ENCODE measurements around the gene SPG11. TPM values are rescaled to one million over a fixed set of nuclear protein-coding genes. Genes with fewer than 3 reads are reported as not detected.

SPG11 gene
- total RNA-seq, 1 experiment from 2014 or later: 38.3 TPM

GRCh38 chr15:44536302-44536961 is 127.0 kb downstream of the SPG11 start:
- no peak overlapping the region for H4K8ac ChIP-seq (replicated peaks; ENCODE audit: insufficient read length, low read depth, low read length)
- no peak overlapping the region for H4K91ac ChIP-seq (ENCODE audit: insufficient read length, low read depth, low read length)
- H3K14ac ChIP-seq (ENCODE audit: insufficient read depth, low read length): peak overlapping the region; percentile 88
- H3K56ac ChIP-seq (ENCODE audit: insufficient read length, low read depth, low read length): no peak overlapping the region
- H2AFZ ChIP-seq (ENCODE audit: low read length): peak overlapping the region; percentile 25
- H3K9me3 ChIP-seq (ENCODE audit: control insufficient read depth, low read depth, low read length): no peaks in the 10 kb centered on the region
- Mint-ChIP-seq H3K9me3 (no peaks in the 10 kb centered on the region), H3K27ac (peak overlapping the region; percentile 83 to 97 (median 95)), H3K27me3 (ENCODE audit: low read depth) (no peaks in the 10 kb centered on the region), H3K4me3 (peak overlapping the region; percentile 90 to 93), H3K36me3 (ENCODE audit: insufficient read depth in 1 of 3, low read depth in 3 of 3) (peaks cover 18 to 38% (median 36%) of the 10 kb centered on the region in 3 experiments), H3K4me1 (peaks cover 12 to 23% of the 10 kb centered on the region in 2 experiments)
- H3K79me2 ChIP-seq (ENCODE audit: insufficient read depth, low read length): peaks cover 4% of the 10 kb centered on the region; the same call in 1 of the 2 replicates
- peaks cover 14% of the 10 kb centered on the region for H3K23me2 ChIP-seq (ENCODE audit: insufficient read length, low read depth, low read length, poor library complexity, severe bottlenecking)
- no peak overlapping the region for H3K4ac ChIP-seq (ENCODE audit: low read depth, low read length)
- no peaks in the 10 kb centered on the region for H4K20me1 ChIP-seq (ENCODE audit: control insufficient read depth, insufficient read depth, insufficient read length)
- no peak overlapping the region for H2BK15ac ChIP-seq (ENCODE audit: low read depth, low read length)
- H3K4me1 ChIP-seq (ENCODE audit: insufficient read depth, low read length): no peaks in the 10 kb centered on the region
- no peak overlapping the region for H2BK12ac ChIP-seq (ENCODE audit: insufficient read length, low read depth, low read length)
- H4K5ac ChIP-seq (ENCODE audit: insufficient read length, low read depth, low read length): no peak overlapping the region
- no peak overlapping the region for H2AK5ac ChIP-seq (ENCODE audit: insufficient read length, low read length)
- H3K27me3 ChIP-seq (ENCODE audit: insufficient read depth, low read length): no peaks in the 10 kb centered on the region
- peak overlapping the region; percentile 72 for H3K18ac ChIP-seq (ENCODE audit: insufficient read length, low read depth, low read length)
- H3K23ac ChIP-seq (ENCODE audit: insufficient read length, low read depth, low read length): no peak overlapping the region
- H3K27ac ChIP-seq (ENCODE audit: insufficient read length, low read depth, low read length): peak overlapping the region; percentile 48
- H2BK120ac ChIP-seq (ENCODE audit: low read depth, low read length, poor library complexity, severe bottlenecking): no peak overlapping the region
- H3K4me2 ChIP-seq (ENCODE audit: insufficient read depth, insufficient read length, low read length): peak overlapping the region; percentile 92
- H3K9ac ChIP-seq (ENCODE audit: extremely low read depth, insufficient read length, low read length): peak overlapping the region; percentile 83
- H2BK20ac ChIP-seq (ENCODE audit: low read depth, low read length, poor library complexity, severe bottlenecking): no peak overlapping the region
- peak; percentile 96 for DNase-seq
- WGBS (ENCODE audit: extremely low coverage, insufficient read length, low lambda C conversion rate): no CpG with 5 or more reads among the region's 47 CpGs
- H3K79me1 ChIP-seq (ENCODE audit: insufficient read depth, low read depth, low read length, poor library complexity, severe bottlenecking): no peaks in the 10 kb centered on the region
- H3T11ph ChIP-seq (ENCODE audit: low read length): no peak overlapping the region
- peak overlapping the region; percentile 42 for H2BK5ac ChIP-seq (ENCODE audit: insufficient read length, low read length)
- peak; percentile 57 for TF ChIP-seq CTCF (conservative IDR thresholded peaks at IDR 0.05)
